Measurements from ENCODE around the gene ID1. TPM values are rescaled to one million over a fixed set of nuclear protein-coding genes. Genes with fewer than 3 reads are reported as not detected.

Gene ID1
- total and polyA plus RNA-seq, 2 of the 13 experiments (the other 11 are each of a cell fraction or from before 2014, with no cell fraction given): 320 to 419 TPM

DNA sequence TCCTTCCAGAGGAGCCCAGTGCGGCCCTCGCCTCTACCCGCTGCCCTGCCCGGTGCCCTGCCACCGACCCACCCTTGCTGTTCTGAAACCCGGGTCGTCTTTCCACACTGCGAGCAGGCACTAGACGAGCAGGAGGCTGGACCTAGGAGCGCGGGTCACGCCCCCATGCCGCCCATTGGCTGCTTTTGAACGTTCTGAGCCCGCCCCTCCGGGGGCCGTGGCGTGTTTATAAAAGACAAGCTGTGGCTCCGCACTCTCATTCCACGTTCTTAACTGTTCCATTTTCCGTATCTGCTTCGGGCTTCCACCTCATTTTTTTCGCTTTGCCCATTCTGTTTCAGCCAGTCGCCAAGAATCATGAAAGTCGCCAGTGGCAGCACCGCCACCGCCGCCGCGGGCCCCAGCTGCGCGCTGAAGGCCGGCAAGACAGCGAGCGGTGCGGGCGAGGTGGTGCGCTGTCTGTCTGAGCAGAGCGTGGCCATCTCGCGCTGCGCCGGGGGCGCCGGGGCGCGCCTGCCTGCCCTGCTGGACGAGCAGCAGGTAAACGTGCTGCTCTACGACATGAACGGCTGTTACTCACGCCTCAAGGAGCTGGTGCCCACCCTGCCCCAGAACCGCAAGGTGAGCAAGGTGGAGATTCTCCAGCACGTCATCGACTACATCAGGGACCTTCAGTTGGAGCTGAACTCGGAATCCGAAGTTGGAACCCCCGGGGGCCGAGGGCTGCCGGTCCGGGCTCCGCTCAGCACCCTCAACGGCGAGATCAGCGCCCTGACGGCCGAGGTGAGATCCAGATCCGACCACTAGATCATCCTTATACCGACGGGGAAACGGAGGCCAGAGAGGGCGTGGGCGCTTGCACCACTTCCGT is at the start of gene ID1 (continued):
- TF ChIP-seq ZNF326 (CRISPR knock-in tag; IDR thresholded peaks at IDR 0.05; ENCODE audit: borderline replicate concordance) (peak; percentile 5; the same call in 1 of the 2 replicates), ZNF768 (CRISPR knock-in tag; IDR thresholded peaks at IDR 0.05) (peak; percentile 85), JUNB (CRISPR knock-in tag; IDR thresholded peaks at IDR 0.05; ENCODE audit: borderline replicate concordance) (peak; percentile 87; the same call in 1 of the 2 replicates), ZSCAN9 (CRISPR knock-in tag; IDR thresholded peaks at IDR 0.05; ENCODE audit: borderline replicate concordance) (peak; percentile 99), AGO1 (IDR thresholded peaks at IDR 0.05; ENCODE audit: low read depth, low read length, poor library complexity, severe bottlenecking) (peak; percentile 89), BCL6 (CRISPR knock-in tag; IDR thresholded peaks at IDR 0.05) (peak; percentile 80), ZNF724P (CRISPR knock-in tag; IDR thresholded peaks at IDR 0.05; ENCODE audit: borderline replicate concordance) (peak; percentile 97), MAFF (IDR thresholded peaks at IDR 0.05; ENCODE audit: low read depth, low read length) (0 out of 2 replicates have a peak, but pooled peaks have one; percentile 22), PATZ1 (CRISPR knock-in tag; IDR thresholded peaks at IDR 0.05) (peak; percentile 68; the same call in 1 of the 2 replicates), THAP7 (CRISPR knock-in tag; IDR thresholded peaks at IDR 0.05) (peak; percentile 64; the same call in 1 of the 2 replicates), KLF16 (CRISPR knock-in tag; IDR thresholded peaks at IDR 0.05) (peak; percentile 90 to 100; a peak in 2 of 4 replicates), AHR (CRISPR knock-in tag; IDR thresholded peaks at IDR 0.05) (peak; percentile 98), SKI (IDR thresholded peaks at IDR 0.05; ENCODE audit: partially characterized antibody) (peak; percentile 85), TGIF2 (CRISPR knock-in tag; IDR thresholded peaks at IDR 0.05) (peak; percentile 99), ZNF761 (CRISPR knock-in tag; conservative IDR thresholded peaks at IDR 0.05) (peak; percentile 96), KDM2A (CRISPR knock-in tag; IDR thresholded peaks at IDR 0.05; ENCODE audit: borderline replicate concordance, low read depth) (peak; percentile 96), ZSCAN22 (CRISPR knock-in tag; IDR thresholded peaks at IDR 0.05) (peak; percentile 56; the same call in 1 of the 2 replicates)
- TF ChIP-seq, protein P1, sequence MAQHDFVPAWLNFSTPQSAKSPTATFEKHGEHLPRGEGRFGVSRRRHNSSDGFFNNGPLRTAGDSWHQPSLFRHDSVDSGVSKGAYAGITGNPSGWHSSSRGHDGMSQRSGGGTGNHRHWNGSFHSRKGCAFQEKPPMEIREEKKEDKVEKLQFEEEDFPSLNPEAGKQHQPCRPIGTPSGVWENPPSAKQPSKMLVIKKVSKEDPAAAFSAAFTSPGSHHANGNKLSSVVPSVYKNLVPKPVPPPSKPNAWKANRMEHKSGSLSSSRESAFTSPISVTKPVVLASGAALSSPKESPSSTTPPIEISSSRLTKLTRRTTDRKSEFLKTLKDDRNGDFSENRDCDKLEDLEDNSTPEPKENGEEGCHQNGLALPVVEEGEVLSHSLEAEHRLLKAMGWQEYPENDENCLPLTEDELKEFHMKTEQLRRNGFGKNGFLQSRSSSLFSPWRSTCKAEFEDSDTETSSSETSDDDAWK (CRISPR knock-in tag; IDR thresholded peaks at IDR 0.05): no peak
- TF ChIP-seq, protein P2, sequence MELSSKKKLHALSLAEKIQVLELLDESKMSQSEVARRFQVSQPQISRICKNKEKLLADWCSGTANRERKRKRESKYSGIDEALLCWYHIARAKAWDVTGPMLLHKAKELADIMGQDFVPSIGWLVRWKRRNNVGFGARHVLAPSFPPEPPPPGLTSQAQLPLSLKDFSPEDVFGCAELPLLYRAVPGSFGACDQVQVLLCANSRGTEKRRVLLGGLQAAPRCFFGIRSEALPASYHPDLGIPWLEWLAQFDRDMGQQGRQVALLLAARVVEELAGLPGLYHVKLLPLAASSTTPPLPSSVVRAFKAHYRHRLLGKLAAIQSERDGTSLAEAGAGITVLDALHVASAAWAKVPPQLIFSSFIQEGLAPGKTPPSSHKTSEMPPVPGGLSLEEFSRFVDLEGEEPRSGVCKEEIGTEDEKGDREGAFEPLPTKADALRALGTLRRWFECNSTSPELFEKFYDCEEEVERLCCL (CRISPR knock-in tag; IDR thresholded peaks at IDR 0.05; ENCODE audit: borderline replicate concordance): peak; percentile 78; the same call in 1 of the 2 replicates
- TF ChIP-seq, protein P3, sequence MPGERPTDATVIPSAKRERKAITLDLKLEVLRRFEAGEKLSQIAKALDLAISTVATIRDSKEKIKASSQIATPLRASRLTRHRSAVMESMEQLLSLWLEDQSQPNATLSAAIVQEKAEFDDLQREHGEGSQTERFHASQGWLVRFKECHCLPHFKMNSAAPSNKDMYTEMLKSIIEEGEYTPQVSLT (CRISPR knock-in tag; IDR thresholded peaks at IDR 0.05; ENCODE audit: borderline replicate concordance, low read depth): peak; percentile 94
- TF ChIP-seq, protein P4, sequence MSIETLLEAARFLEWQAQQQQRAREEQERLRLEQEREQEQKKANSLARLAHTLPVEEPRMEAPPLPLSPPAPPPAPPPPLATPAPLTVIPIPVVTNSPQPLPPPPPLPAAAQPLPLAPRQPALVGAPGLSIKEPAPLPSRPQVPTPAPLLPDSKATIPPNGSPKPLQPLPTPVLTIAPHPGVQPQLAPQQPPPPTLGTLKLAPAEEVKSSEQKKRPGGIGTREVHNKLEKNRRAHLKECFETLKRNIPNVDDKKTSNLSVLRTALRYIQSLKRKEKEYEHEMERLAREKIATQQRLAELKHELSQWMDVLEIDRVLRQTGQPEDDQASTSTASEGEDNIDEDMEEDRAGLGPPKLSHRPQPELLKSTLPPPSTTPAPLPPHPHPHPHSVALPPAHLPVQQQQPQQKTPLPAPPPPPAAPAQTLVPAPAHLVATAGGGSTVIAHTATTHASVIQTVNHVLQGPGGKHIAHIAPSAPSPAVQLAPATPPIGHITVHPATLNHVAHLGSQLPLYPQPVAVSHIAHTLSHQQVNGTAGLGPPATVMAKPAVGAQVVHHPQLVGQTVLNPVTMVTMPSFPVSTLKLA (IDR thresholded peaks at IDR 0.05): peak; percentile 76

All from HepG2 (cell line).